UCSD-AML1 (cell line): Measurements from ENCODE around the gene ACYP2.
A peak's percentile ranks its signal among the peaks of the same experiment; 100 is the strongest.

Experiments used
- DNase-seq: peaks from one replicate; lab custom pipeline; 2025; ENCODE audit not compliant: unreplicated experiment; lab: John Stamatoyannopoulos, UW

Gene ACYP2

DNA sequence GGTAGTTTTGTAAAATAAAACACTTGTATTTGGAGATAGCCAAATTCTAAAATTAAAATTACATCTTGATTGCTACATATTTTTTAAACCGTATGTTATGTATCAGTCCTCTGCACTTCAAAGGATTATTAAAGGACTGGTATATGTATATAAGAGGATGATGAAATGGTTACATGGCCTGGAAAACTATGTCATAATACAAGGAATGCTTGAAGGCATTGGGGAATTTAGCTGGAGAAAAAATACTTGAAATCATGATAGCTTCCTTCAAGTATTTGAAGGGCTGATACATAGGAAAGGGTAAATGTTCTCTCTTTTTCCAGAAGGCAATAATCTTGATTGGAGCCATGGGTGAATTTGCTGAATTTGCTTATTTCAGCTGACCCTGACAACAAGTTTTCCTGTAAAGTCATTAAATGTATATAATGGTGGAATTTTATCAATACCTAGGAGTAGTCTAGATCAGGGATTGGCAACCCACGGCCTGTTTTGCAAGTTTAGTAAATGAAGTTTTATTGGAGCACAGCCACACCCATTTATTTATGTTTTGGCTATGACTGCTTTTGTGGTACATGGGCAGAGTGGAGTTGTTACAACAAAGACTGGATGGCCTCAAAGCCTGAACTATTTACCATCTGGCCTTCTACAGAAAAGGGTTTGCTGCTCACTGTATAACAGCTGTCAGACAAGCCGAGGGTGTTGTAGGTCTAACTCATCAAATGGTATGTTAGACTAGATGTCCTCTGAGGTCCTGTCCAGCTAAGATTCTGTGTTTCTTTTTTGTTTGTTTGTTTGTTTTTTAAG is 34.4 kb downstream of the ACYP2 start:
- no peak for DNase-seq

DNA sequence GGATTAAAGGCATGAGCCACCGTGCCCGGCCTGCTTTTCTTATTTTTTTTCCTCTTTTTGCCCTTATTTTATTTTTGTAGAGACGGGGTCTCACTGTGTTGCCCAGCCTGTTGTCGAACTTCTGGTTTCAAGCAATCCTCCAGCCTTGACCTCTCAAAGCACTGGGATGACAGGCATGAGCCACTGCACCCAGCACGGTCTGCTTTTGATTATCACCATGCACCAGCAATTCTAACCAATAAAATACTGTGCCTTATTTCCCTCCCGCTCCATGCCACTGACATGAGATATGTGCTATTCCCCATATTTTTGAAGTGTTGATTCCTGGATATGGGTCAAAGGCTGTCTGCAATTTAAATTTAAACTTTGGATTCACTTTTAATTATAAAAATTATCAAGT is 42.9 kb downstream of the ACYP2 start:
- DNase-seq: no peak

DNA sequence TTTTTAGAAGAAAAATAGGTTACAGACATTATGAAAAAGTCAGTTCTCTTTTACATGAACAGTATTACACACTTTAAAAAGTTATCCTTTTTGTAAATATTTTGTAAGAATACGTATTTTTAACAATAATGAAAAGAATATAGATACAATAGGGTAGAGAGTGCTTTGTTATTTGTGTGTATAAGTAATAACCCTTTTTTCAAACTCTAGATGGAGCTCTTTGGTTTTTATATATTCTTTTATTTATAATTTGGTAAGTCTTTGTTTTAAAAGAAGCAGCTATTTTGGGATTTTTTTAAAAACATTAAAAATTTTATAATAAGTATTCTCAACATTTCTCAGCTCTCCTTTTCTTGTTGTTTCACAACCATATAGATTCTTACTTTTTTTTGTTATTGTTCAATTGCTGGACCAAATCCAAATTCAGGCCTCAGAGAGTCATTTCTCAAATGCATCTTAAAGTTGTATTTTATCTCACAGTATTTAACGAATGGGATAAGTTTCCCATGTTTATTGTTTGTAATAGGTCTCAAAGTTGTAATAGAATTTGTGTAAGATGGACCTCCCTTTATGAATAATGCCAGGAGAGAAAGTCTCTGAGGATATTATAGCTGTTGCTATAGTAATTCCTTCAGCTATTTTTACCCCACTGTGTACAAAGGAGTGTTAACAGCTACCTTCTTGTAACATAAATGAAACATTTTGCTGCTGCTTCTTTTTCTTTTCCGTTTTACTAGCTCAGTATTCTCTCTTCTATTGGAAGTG is 46.4 kb downstream of the ACYP2 start:
- DNase-seq: no peak

DNA sequence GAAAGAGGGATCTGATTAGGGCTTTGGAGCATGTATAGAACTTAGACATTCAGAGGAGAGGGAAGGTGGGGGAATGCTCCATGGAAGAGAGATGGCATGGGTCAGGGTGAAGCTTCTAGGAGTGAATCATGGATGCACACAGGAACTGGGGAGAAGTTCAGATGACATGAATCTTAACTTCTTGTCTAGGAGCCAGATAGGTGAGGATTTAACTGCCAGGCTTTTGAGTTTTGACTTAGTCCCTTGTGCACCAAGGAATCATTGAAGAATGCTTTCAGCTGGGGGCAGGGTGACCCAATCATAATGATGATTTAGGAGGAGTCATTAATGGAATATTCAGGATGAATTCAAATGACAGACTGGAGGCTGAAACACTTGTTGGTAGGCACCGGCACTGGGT is 48.7 kb downstream of the ACYP2 start:
- no peak for DNase-seq

DNA sequence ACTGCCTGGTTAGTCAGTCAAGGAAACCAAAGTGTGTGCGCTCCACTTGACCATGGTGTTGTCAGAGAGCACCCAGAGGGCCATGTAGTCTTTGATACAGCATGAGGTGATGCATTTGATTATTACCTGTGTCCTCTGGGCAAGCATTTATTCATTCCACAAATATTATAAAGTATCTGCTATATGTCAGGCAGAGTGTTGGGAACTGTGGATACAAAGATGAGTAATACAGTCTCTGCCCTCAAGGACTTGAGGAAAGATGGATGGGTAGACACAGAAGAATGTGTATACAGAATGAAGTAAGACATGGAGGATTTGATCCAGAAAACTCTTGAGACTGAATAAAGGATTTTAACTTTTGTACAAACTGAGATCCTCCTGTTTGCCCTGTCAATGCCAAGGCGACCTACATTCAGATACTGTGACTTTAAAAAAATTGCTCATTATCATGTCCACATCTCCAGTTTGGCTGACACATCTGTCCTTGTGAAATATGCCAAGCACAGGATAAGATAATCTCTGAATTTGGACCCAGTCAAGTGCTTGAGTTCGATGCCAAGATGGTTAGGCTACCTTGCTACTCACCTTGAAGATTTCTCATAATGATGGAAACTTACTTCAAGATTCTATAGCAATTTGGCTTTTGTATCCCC is 50.8 kb downstream of the ACYP2 start:
- DNase-seq: no peak

DNA sequence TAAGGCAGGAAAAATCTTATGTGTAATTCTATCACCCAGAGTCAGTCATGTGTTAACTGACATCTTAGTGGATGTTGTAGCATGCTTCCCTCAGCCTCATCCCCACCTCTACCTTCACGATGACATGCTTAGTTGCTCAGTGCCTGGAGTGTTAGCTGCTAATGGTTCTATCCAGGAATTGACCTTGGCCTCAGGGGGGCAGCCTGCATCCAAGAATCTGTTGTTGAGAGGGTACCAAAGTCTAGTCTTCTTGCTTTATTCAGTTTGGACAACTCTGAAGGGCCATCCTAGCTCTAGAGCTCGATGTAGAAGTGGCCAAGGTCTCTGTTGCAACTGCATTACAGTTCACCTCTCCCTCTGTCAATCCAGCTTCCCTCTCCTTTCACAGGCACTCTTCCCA is 61.2 kb downstream of the ACYP2 start:
- DNase-seq: peak; percentile 66

DNA sequence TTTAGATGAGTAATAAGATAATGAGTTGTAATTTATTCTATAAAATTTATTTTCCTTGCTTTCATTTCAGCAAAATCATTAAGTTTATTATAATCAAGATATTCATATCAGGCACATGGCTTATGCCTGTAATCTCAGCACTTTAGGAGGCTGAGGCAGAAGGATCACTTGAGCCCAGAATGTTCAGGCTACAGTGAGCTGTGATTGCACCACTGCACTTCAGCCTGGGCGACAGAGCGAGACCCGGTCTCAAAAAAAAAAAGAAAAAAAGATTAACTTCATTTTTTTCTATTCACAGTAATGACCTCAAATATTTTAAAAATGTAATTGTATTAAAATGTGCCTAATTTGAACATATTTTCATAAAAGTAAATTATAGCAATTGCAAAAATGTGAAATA is 67.9 kb downstream of the ACYP2 start:
- no peak for DNase-seq

DNA sequence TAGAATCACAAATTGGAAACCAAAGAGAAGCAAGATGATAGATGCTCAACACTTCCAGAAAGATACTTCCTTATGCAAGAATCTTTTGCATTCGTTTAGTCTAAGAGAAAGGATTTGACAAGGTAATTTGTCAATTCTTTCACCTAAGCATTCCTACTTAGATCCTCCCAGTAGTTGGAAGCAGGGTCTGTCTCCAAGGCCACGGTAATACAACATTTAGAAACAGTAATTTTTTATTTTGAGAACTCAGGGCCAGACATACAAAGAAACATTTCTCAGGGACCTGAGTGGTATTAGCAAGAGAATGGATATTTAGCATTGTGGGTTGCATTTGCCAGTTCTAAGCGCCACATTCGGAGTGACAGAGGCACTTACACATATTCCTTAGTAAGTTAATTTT is 68.6 kb downstream of the ACYP2 start:
- DNase-seq: no peak

DNA sequence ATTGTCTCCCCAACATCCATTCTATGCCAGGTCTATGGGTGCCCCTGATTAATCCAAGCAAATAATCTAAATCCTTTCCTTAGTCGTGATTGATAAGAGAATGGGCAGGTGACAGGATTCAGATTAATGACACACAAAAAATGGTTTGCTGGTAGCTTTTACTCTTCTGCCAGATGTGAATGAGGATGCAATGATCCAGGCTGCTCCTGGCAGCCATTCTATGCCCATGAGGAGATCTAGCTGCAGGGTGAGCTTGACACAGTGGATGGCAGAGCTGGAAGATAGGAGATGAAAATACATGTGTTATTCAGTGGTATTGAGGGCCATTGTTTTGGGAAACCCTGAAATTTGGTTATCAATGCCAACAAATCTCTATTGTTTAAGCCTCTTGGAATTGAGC is 69.7 kb downstream of the ACYP2 start:
- no peak for DNase-seq

DNA sequence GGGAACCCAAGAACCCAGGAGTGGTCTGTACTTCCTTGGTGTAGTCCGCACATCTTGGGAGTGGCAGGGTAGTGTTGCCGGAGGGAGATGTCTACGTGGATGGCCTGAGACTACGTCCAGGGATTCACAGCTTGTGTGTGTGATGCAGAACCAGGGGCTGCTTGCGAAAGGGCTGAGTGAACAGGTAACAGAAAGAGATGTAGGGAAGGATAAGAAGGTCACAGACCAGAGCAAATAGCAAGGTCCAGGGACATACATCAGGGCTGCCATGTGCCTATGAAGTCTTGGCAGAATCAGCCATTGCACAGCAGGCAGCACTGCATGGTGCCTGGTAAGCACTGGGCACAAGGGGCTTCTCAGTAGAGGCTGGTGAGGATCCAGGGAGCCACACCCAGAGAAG is 71.9 kb downstream of the ACYP2 start:
- DNase-seq: no peak

DNA sequence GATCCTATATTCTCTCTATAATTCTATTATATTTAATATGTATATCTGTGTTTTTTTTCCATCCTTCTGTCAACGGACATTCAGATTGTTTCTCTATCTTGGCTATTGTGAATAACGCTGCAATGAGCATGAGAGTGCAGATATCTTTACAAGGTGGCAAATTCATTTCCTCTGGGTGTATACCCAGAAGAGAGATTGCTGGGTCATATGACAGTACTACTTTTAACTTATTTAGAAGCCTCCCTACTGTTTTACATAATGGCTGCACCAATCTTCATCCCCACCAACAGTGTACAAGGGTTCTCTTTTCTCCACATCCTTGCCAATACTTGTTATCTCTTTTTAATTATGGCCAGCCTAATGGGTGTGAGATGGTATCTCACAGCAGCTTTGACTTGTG is 74.1 kb downstream of the ACYP2 start:
- DNase-seq: no peak

DNA sequence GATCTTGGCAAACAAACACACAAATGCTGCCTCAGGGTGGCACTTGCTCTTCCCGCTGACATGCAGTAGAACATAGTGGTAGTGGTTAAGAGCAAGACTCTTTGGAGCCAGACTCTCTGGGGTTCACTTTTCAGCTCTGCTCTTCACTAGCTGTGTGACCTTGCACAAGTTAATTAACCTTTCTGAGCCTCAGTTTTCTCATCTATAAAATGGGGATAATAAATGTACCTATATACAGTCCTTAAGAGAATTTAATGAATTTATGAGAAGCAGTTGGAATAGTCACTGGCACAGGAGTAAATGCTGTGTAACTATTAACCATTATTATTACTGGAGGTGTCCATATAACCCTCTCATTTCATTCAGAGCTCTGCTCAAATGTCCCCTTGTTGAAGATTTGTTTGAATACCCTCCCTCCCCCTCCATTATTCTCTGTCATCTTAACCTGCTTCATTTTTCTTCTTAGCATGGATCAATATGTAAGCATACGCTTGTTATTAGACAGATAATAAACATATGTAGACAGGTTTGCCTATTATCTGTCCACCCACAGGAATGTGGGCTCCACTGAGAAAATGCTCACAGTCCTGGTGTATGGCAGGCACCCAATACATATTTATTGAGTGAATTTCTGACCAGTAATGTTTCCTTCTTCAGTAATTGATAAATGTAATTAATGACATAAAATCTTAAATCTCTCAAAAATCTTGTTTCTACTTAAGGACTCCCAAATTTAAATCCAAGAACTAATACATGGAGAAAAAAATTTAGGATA is 76.1 kb downstream of the ACYP2 start:
- no peak for DNase-seq

DNA sequence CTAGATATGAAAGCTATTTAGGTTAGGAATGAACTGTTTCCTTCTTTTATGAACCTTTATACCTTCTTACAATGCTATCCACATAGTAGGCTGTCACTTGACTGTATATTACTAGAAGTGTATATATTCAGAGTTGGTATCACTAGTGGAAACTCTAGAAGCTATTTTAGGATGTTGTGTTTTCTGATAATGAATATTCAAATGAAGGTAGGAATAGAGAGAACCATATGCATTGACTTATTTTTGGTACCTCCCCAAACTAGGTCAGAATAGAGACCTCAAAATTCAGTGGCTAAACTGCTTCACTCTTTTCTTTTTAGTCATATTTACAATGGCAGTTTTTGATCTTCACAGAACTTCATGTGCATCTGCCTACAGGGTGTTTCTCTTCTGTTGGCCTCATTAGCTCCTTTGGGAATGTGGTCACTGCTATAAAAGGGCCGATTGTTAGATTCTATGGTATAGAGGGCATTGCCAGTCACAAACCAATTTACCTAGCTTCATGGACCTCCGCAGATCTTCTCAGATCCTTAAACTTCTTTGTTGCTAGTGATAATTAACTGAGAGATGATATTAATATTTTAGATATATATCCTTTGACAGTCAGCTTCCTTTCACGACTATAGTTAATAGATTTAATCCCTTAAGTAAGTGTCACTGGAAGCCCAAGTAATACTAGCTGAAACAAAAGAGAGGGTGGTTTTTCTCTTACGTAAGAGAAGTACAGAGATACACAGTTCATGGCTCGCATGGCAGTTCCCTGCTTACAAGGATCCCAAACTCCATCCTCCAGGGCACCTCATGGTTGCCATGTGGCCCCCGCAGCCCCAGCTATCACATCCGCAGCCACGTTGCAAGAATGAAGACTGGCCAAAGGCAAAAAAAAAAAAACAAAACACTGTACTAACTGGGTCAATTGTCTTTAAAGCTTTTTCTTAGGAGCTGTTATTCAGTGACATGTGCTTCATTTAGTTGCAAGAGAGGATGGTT is 79.6 kb downstream of the ACYP2 start:
- no peak for DNase-seq

DNA sequence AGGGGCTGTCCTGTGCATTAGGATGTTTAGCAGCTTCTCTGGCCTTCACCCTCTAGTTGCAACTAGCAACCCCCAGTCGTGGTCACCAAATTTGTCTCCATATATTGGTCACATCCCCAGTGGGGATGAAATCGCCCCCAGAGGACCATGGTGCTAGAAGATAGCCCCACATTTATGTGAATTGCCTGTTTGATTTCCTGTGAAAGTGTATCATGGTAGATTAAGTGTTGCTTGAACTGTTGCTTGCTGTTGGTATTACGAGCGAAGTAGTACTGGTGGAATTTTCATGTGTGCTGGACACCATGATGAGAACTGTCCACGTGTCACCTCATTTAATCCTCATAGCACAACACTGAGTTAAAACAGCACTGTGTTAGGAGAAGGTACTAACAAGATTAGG is 81.2 kb downstream of the ACYP2 start:
- no peak for DNase-seq

DNA sequence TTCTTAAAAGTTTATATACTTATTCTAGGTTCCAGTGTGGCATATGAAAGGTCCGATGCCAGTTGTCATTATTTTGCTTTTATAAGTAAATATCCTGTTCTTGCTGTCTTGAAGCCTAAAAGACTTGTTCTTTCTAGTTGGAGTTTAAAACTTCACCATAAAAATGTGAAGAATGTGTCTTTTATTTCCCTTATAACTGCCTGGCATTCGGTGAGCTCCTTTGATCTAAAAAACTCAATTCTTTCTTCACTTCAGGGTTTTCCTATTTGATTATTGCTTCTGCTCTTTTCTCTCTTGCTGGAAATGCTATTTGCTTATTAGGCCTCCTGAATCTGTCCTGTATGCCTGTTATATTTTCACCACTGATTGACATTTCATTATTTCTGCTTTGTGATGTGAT is 89.1 kb downstream of the ACYP2 start:
- no peak for DNase-seq

DNA sequence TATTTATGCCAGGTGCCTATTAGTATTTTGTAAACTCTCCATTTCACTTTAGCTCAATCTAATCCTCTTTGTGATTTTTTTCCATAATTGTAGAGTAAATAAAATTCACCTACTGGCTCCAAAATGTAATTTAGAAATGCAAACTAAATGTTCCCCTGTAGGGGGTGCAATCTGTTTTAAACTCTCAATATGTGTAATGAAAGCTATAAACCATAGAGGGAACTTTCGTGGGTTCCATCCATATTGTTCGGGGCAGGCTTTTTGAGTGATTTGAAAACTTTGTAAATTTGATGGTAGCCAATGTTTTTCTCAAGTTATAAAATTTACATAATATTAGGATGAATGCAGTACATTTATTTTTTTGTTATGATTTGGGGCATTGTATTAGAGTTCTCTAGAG is 91.2 kb downstream of the ACYP2 start:
- DNase-seq: no peak

DNA sequence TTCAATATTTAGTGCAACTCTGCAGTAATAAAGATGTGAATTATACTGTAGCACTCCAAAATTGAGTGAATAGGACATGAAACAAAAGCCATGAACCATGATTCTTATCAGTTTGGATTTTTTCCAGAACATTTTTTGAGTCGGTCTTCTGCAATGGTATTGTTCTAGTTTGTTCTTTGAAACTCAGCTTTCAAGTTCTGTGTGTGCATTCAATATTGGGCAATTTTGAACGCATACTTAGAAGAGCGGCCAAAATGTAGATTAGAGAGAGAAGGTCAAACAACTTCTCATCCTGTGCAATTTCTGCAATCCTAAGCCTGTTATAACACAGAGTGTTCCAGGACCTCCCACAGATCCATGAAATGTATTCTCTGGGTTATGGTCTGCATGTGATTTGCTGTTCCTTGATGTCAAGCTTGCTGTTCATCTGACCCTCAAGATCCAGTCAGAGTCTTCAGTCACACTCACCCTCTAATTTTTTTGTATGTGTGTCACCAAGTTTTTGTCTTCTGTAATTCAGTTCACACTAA is 92.3 kb downstream of the ACYP2 start:
- no peak for DNase-seq

DNA sequence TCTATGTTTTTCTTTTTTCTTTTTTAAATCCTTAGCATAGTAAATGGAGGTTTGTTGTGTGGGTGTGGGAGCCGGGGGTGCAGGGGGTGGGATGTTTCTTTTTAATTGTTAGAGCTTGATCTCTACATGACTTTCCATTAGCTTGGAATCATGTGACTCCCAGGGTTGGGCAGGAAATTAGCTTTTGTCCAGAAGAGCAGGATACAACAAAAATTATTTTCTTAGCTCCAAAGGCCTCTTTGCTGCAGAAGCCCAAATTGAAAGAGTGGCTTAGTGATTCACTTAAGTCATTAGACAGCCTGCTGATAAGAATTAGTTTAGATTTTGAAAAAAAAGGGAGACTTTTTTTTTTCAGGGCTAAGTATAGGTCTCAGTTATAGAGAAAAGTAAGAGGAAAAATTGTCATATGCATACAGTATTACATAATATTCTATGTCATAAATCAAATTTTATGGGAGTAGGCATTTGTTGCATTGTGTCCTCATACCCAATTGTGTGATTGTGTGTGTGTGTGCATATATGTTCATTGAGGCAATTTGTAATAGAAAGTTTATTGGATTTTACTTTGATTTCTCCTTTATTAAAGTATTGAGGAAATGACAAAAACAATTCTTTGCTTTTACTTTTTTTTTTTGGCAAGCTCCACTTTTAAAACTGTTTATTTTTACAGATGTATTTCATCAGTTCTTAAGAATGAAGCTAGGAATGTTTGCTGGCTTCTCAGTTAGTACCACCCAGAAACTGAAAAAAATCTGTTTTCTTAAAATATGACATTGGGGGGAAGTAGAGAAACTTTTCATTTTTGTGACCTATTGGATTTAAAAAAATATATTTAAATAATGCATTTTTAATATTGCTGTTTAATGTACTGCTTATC is 93.2 kb downstream of the ACYP2 start:
- no peak for DNase-seq

DNA sequence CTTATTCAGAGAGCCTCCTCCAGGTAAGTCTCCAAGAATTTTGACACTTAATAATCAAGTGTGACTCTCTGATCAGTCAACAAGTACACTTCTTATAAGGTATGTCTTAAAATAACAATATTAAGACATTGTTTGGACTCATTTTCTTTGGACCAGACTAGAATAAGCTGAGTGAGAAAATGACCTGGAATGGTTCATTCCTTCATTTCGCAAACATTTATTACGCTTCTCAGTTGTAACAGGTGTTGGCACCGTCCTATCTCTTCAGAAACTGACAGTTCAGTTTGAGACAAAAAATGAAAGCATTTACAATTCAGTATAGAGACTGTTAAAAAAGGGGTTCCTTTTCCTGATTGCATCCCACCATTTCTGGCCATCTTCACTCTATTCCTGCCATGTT is 94.0 kb downstream of the ACYP2 start:
- DNase-seq: no peak
